HCT116 (cell line): Measurements from ENCODE around the gene UBE2L3. TPM values are rescaled to one million over a fixed set of nuclear protein-coding genes. Genes with fewer than 3 reads are reported as not detected.

Experiments used
- ATAC-seq: fragments of 200-7000 bp; cut with Tn5 transposase; 2 replicates; pipeline ENCODE4 v1.9.1; 2020; ENCODE audit warnings: mild to moderate bottlenecking, moderate library complexity
- BruUV-seq: library from RNA; stranded (reverse); fragments of 400-500 nt; replicated peaks from 2 replicates; lab custom pipeline; 2021; lab: Mats Ljungman, UMichigan
- CTCF ChIA-PET: fragments of 300-600 bp; sonication (Branson Sonifier 250); formaldehyde crosslinking; loops from one replicate; lab custom pipeline; 2021; ENCODE audit warnings: antibody characterized with exemption; lab: Charles Lee
- POLR2A ChIA-PET: fragments of 300-600, 350-600 bp; sonication (Branson Sonifier 250); formaldehyde crosslinking; loops from one replicate; lab custom pipeline; 2021; ENCODE audit warnings: antibody characterized with exemption; lab: Charles Lee
- RAD21 ChIA-PET, 2 experiments: fragments of 300-600 bp; sonication (Branson Sonifier 250); formaldehyde crosslinking; loops; one replicate each; lab custom pipeline; 2023; ENCODE audit warnings: low total read pairs in 2 of 2; ENCODE audit not compliant: uncharacterized antibody in 2 of 2, unreplicated experiment in 2 of 2, low non-redundant PET in 1 of 2; lab: Charles Lee
- DNase-seq: peaks from one replicate; pipeline ENCODE4 v3.0.0-alpha.2; 2010; ENCODE audit warnings: low read depth, low spot score
- H2AFZ ChIP-seq: fragments of 200-600 bp; shearing (Covaris generic), sonication (generic); 2 replicates; pipeline ENCODE4 v1.6.1; 2017; ENCODE audit warnings: low read depth, mixed run types, mixed read lengths, antibody characterized with exemption, low read length; ENCODE audit not compliant: poor library complexity, severe bottlenecking
- H3K27ac ChIP-seq: 2 replicates; pipeline ENCODE4 v1.5.1; 2012; ENCODE audit warnings: low read depth, low read length
- H3K27me3 ChIP-seq: fragments of 200-600 bp; sonication (generic); 2 replicates; pipeline ENCODE4 v1.6.1; 2016; ENCODE audit warnings: mixed run types, low read length, mixed read lengths; ENCODE audit not compliant: insufficient read depth
- H3K36me3 ChIP-seq, 2 experiments: fragments of 200-500 bp in 1 of 2; fragments of 200-600 bp in 1 of 2; sonication (Bioruptor generic) in 1 of 2; sonication (generic) in 1 of 2; 2 replicates each; pipeline versions ENCODE4 v1.5.1 to v1.6.1; 2014 to 2016; ENCODE audit warnings: low read length in 2 of 2, inconsistent platforms in 1 of 2, mixed read lengths in 1 of 2, mixed run types in 1 of 2; ENCODE audit not compliant: insufficient read depth in 2 of 2, control insufficient read depth in 1 of 2
- H3K4me1 ChIP-seq, 2 experiments: fragments of 200-600 bp in 1 of 2; sonication (generic) in 1 of 2; 2 replicates each; pipeline versions ENCODE4 v1.5.1 to v1.6.1; 2012 to 2017; ENCODE audit warnings: low read length in 2 of 2, inconsistent platforms in 1 of 2, mild to moderate bottlenecking in 1 of 2, mixed read lengths in 1 of 2, mixed run types in 1 of 2, moderate library complexity in 1 of 2; ENCODE audit not compliant: insufficient read depth in 2 of 2, control insufficient read depth in 1 of 2
- H3K4me2 ChIP-seq: fragments of 200-600 bp; sonication (generic); 2 replicates; pipeline ENCODE4 v1.6.1; 2017; ENCODE audit warnings: mixed run types, low read length, mixed read lengths
- H3K4me3 ChIP-seq, 2 experiments: fragments of 200-600 bp in 1 of 2; sonication (generic) in 1 of 2; replicated peaks in 1 of 2; 2 replicates each; pipeline ENCODE4 v1.5.1; 2011 to 2016; ENCODE audit warnings: low read length in 2 of 2, control low read depth in 1 of 2, low read depth in 1 of 2, mild to moderate bottlenecking in 1 of 2, mixed read lengths in 1 of 2, mixed run types in 1 of 2
- H3K79me2 ChIP-seq: fragments of 200-600 bp; sonication (generic); 2 replicates; pipeline ENCODE4 v1.6.1; 2017; ENCODE audit warnings: mild to moderate bottlenecking, mixed run types, low read length, moderate library complexity, mixed read lengths; ENCODE audit not compliant: insufficient read depth
- H3K9ac ChIP-seq: fragments of 200-600 bp; sonication (generic); 2 replicates; pipeline ENCODE4 v1.6.1; 2016; ENCODE audit warnings: low read length, mixed read lengths
- H3K9me2 ChIP-seq: fragments of 200-600 bp; sonication (generic), shearing (Covaris generic); 2 replicates; pipeline ENCODE4 v1.6.1; 2017; ENCODE audit warnings: mixed run types, mild to moderate bottlenecking, moderate library complexity; ENCODE audit not compliant: insufficient read depth
- H3K9me3 ChIP-seq, 2 experiments: fragments of 200-500 bp in 1 of 2; fragments of 200-600 bp in 1 of 2; sonication (Bioruptor generic) in 1 of 2; sonication (generic) in 1 of 2; 2 replicates each; pipeline ENCODE4 v1.6.1; 2014 to 2017; ENCODE audit warnings: low read length in 2 of 2, mixed read lengths in 2 of 2, inconsistent platforms in 1 of 2, low read depth in 1 of 2, mild to moderate bottlenecking in 1 of 2, mixed run types in 1 of 2, moderate library complexity in 1 of 2; ENCODE audit not compliant: control insufficient read depth in 1 of 2, insufficient read depth in 1 of 2
- H4K20me1 ChIP-seq: fragments of 200-600 bp; sonication (generic), shearing (Covaris generic); 2 replicates; pipeline ENCODE4 v1.6.1; 2017; ENCODE audit warnings: mixed run types, mild to moderate bottlenecking, moderate library complexity; ENCODE audit not compliant: insufficient read depth
- CEBPB ChIP-seq: IDR thresholded peaks from 2 replicates; pipeline ENCODE4 v1.6.1; 2012; ENCODE audit warnings: low read depth
- ELF1 ChIP-seq: IDR thresholded peaks from 2 replicates; pipeline ENCODE4 v1.6.1; 2012; ENCODE audit warnings: low read depth, borderline replicate concordance
- EZH2 ChIP-seq: fragments of 200-600 bp; sonication (generic); IDR thresholded peaks from 2 replicates; pipeline ENCODE4 v1.6.1; 2017; ENCODE audit warnings: antibody characterized with exemption, mixed run types
- FOSL1 ChIP-seq: IDR thresholded peaks from 2 replicates; pipeline ENCODE4 v1.6.1; 2012; ENCODE audit warnings: low read depth
- JUND ChIP-seq: IDR thresholded peaks from 2 replicates; pipeline ENCODE4 v1.6.1; 2012
- POLR2A ChIP-seq: IDR thresholded peaks from 2 replicates; pipeline ENCODE4 v1.7.0; 2011; ENCODE audit warnings: borderline replicate concordance; ENCODE audit not compliant: insufficient read depth, insufficient read length; ENCODE audit errors: extremely low read depth
- RAD21 ChIP-seq: IDR thresholded peaks from 2 replicates; pipeline ENCODE4 v1.6.1; 2012; ENCODE audit warnings: low read depth, mild to moderate bottlenecking
- SIN3A ChIP-seq: IDR thresholded peaks from 2 replicates; pipeline ENCODE4 v1.6.1; 2012; ENCODE audit warnings: low read depth
- SRF ChIP-seq: IDR thresholded peaks from 2 replicates; pipeline ENCODE4 v1.6.1; 2012; ENCODE audit warnings: low read depth
- TCF7L2 ChIP-seq: IDR thresholded peaks from 2 replicates; pipeline ENCODE4 v1.7.0; 2011; ENCODE audit warnings: borderline replicate concordance, inconsistent platforms; ENCODE audit not compliant: insufficient read depth, insufficient read length; ENCODE audit errors: extremely low read depth
- intact Hi-C: fragments of 100-400 bp; cut with micrococcal nuclease; formaldehyde crosslinking; loops from 2 replicates; pipeline ENCODE4 v1.10.0; 2022
- total RNA-seq: library from RNA; stranded (reverse); gene quantifications from one replicate; pipeline ENCODE4 v1.2.1, GENCODE V29; 2021; ENCODE audit not compliant: unreplicated experiment
- TF ChIP-seq, protein P1 (sequence below): IDR thresholded peaks from 2 replicates; pipeline ENCODE4 v1.6.1; 2011; ENCODE audit warnings: mild to moderate bottlenecking, low read length, moderate library complexity; ENCODE audit not compliant: insufficient replicate concordance; ENCODE audit errors: extremely low read depth
- TF ChIP-seq, protein P2 (sequence below): IDR thresholded peaks from 2 replicates; pipeline ENCODE4 v1.6.1; 2012
- TF ChIP-seq, protein P3 (sequence below): IDR thresholded peaks from 2 replicates; pipeline ENCODE4 v1.6.1; 2012

The UBE2L3 gene
- total RNA-seq, 1 experiment from 2014 or later = 55.6 TPM

DNA sequence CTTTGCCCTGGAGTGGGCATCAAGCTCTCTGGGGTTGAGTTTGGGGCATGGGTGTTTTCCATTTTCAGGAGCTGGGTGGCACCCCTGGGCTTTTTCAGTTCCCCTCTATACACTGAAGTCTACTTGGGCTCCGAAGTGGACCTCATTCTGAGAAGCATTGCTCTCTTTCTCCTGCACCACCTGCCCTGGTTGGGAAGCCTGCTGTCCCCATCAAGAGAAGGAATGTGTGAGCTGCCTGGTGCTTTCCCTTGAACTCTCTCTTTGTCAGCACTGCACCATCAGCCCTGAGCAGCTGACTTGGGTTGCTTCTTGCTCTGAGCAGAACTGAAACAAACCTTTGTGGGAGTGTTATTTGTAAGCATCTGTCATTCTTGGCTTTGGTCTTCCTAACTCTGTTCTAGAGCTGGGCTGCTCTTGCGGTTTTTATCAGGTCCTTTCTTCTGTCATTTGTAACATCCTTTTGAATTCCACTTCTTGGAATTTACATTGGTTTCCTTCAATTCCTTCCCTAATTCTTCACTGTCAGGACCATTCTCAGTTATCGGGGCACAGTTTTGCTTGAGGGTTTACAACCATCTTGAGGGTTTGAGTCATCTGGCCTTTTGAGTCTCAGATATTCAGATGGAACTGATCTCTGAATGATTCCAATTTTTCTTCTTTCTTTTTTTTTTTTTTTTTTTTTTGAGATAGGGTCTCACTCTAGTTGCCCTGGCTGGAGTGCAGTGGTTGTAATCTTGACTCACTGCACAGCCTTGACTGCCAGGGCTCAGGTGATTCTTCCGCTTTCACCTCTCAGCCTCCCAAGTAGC lies 20.5 kb downstream of the UBE2L3 start:
- Histone ChIP-seq H2AFZ (no peak overlapping the region), H3K27me3 (no peaks in the 10 kb centered on the region), H3K9ac (no peak overlapping the region), H3K36me3 (peaks cover 0 to 3% of the 10 kb centered on the region in 2 experiments; a peak in 1 of 4 replicates), H4K20me1 (peaks cover 25% of the 10 kb centered on the region; the same call in 1 of the 2 replicates), H3K4me3 (no peak overlapping the region), H3K27ac (no peak overlapping the region), H3K4me2 (no peak overlapping the region), H3K9me2 (no peaks in the 10 kb centered on the region), H3K9me3 (no peaks in the 10 kb centered on the region), H3K79me2 (peaks cover 98% of the 10 kb centered on the region), H3K4me1 (no peaks in the 10 kb centered on the region)
- DNase-seq (no peak), ATAC-seq (no peak)
- ChIA-PET CTCF (no interaction called here), POLR2A (no interaction called here), RAD21 (interaction anchor here in 1 of 2 experiments (1.2 kb wide), 1 partner anchor 59 kb away, joined by 4 read pairs; no protein-coding TSS in a partner anchor)
- intact Hi-C loops = no loop called here
- TF ChIP-seq POLR2A (no peak), EZH2 (no peak), RAD21 (no peak), SIN3A (no peak)
- TF ChIP-seq, protein P1, sequence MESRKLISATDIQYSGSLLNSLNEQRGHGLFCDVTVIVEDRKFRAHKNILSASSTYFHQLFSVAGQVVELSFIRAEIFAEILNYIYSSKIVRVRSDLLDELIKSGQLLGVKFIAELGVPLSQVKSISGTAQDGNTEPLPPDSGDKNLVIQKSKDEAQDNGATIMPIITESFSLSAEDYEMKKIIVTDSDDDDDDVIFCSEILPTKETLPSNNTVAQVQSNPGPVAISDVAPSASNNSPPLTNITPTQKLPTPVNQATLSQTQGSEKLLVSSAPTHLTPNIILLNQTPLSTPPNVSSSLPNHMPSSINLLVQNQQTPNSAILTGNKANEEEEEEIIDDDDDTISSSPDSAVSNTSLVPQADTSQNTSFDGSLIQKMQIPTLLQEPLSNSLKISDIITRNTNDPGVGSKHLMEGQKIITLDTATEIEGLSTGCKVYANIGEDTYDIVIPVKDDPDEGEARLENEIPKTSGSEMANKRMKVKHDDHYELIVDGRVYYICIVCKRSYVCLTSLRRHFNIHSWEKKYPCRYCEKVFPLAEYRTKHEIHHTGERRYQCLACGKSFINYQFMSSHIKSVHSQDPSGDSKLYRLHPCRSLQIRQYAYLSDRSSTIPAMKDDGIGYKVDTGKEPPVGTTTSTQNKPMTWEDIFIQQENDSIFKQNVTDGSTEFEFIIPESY = no peak
- no TSS peak for BruUV-seq

DNA sequence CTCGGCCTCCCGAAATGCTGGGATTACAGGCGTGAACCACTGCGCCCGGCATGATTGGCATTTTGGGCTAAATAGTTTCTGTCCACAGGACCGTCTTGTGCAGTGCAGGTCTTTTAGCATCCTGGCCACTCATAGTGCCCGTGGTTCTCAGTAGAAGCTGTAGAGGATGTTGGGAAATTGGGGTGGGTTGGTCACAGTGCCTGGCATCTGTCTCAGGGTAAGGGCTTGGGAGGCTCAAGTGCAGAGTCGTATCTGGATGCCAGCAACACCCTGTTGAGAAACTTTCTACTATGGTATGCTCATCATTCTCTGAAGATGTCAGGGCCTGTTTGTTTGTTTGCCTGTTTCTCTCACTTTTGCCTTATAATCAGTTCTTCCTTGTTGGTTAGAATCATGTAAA lies 21.9 kb downstream of the UBE2L3 start:
- Histone ChIP-seq H3K4me2 (no peak overlapping the region), H3K9me3 (no peaks in the 10 kb centered on the region), H3K79me2 (peaks cover 100% of the 10 kb centered on the region), H3K36me3 (peaks cover 0 to 16% of the 10 kb centered on the region in 2 experiments; a peak in 2 of 4 replicates), H4K20me1 (peaks cover 25% of the 10 kb centered on the region; the same call in 1 of the 2 replicates), H3K9me2 (no peaks in the 10 kb centered on the region), H3K4me3 (no peak overlapping the region), H2AFZ (no peak overlapping the region), H3K4me1 (no peaks in the 10 kb centered on the region)
- no peak for ATAC-seq
- CTCF ChIA-PET = no interaction called here
- POLR2A ChIA-PET = no interaction called here
- no TSS peak for BruUV-seq
- RAD21 ChIA-PET = no interaction called here
- TF ChIP-seq SRF = no peak
- TF ChIP-seq FOSL1 = no peak
- TF ChIP-seq ELF1 = no peak
- TF ChIP-seq, protein P2, sequence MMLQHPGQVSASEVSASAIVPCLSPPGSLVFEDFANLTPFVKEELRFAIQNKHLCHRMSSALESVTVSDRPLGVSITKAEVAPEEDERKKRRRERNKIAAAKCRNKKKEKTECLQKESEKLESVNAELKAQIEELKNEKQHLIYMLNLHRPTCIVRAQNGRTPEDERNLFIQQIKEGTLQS = no peak
- TF ChIP-seq, protein P1 = no peak
- no peak for TF ChIP-seq CEBPB
- TF ChIP-seq TCF7L2 = no peak
- no peak for TF ChIP-seq POLR2A
- no peak for TF ChIP-seq JUND
- TF ChIP-seq, protein P3, sequence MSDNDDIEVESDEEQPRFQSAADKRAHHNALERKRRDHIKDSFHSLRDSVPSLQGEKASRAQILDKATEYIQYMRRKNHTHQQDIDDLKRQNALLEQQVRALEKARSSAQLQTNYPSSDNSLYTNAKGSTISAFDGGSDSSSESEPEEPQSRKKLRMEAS = no peak
- no peak for TF ChIP-seq RAD21
- TF ChIP-seq, all 23 proteins: peak for 0
- DNase-seq = no peak
- Histone ChIP-seq H3K9ac (no peak overlapping the region), H3K27me3 (no peaks in the 10 kb centered on the region), H3K27ac (no peak overlapping the region)
- intact Hi-C loops = no loop called here
